Endodermal cell (in vitro differentiated cells): ENCODE measurements around the gene MTMR12. TPM values are rescaled to one million over a fixed set of nuclear protein-coding genes. Genes with fewer than 3 reads are reported as not detected.
"Not testable (repeated sequence)": the region's sequence is repeated elsewhere in the genome, so short reads cannot be mapped to it uniquely, and the experiment has no call there.

Experiments used
- DNase-seq: peaks from one replicate; pipeline ENCODE4 v3.0.0-alpha.2; 2017
- H3K27ac ChIP-seq: 2 replicates; pipeline ENCODE4 v1.5.1; 2013; ENCODE audit warnings: mild to moderate bottlenecking, low read depth, low read length, moderate library complexity
- H3K27me3 ChIP-seq: 2 replicates; pipeline ENCODE4 v1.6.1; 2013; ENCODE audit warnings: mild to moderate bottlenecking, low read length, moderate library complexity; ENCODE audit not compliant: insufficient read depth, control insufficient read depth, poor library complexity, severe bottlenecking
- H3K36me3 ChIP-seq: 2 replicates; pipeline ENCODE4 v1.7.0; 2013; ENCODE audit warnings: mild to moderate bottlenecking, low read length, moderate library complexity; ENCODE audit not compliant: control insufficient read depth, insufficient read depth
- H3K4me1 ChIP-seq: one replicate; pipeline ENCODE4 v1.7.0; 2013; ENCODE audit warnings: low read length; ENCODE audit not compliant: control insufficient read depth, insufficient read depth
- H3K4me3 ChIP-seq: 2 replicates; pipeline ENCODE4 v1.5.1; 2013; ENCODE audit warnings: mild to moderate bottlenecking, low read length, moderate library complexity
- H3K9ac ChIP-seq: 2 replicates; pipeline ENCODE4 v1.6.1; 2013; ENCODE audit warnings: mild to moderate bottlenecking, low read length, moderate library complexity; ENCODE audit not compliant: poor library complexity, severe bottlenecking; ENCODE audit errors: extremely low read depth
- H3K9me3 ChIP-seq: 2 replicates; pipeline ENCODE4 v1.6.1; 2013; ENCODE audit warnings: mild to moderate bottlenecking, low read length, moderate library complexity; ENCODE audit not compliant: control insufficient read depth
- H3K27ac Mint-ChIP-seq: 2 replicates; pipeline ENCODE4 v1.8.0; 2020; ENCODE audit warnings: mixed read lengths
- H3K27me3 Mint-ChIP-seq: 2 replicates; pipeline ENCODE4 v1.8.0; 2021; ENCODE audit warnings: mild to moderate bottlenecking, mixed read lengths; ENCODE audit not compliant: insufficient read depth
- H3K36me3 Mint-ChIP-seq: 2 replicates; pipeline ENCODE4 v1.8.0; 2020; ENCODE audit warnings: low read depth, mixed read lengths
- H3K4me1 Mint-ChIP-seq: 2 replicates; pipeline ENCODE4 v1.8.0; 2020; ENCODE audit warnings: mixed read lengths
- H3K4me3 Mint-ChIP-seq: 2 replicates; pipeline ENCODE4 v1.8.0; 2020; ENCODE audit warnings: mild to moderate bottlenecking, moderate library complexity, mixed read lengths
- H3K9me3 Mint-ChIP-seq: 2 replicates; pipeline ENCODE4 v1.8.0; 2020; ENCODE audit warnings: mild to moderate bottlenecking, mixed read lengths
- WGBS, 2 experiments: methylation state at CpG; one replicate each; pipeline versions ENCODE4 v1.1.5 to v1.1.7; 2013; ENCODE audit warnings: missing lambda C conversion rate in 2 of 2, mixed read lengths in 1 of 2; ENCODE audit not compliant: insufficient coverage in 1 of 2, insufficient read length in 1 of 2; 5-methylcytosine and 5-hydroxymethylcytosine counted together
- total RNA-seq, 2 donors: library from RNA; stranded (reverse); fragmentation: NEBNext Ultra II Directional in 1 of 2; extraction: Animal tissue kit (Norgen Biotek cat#: 25700) in 1 of 2; gene quantifications; 2 replicates in 1 of 2; 3 replicates in 1 of 2; pipeline ENCODE4 v1.2.1, GENCODE V29; 2021
- TF ChIP-seq, protein P1 (sequence below): fragments of 200-600 bp; sonication (generic); conservative IDR thresholded peaks from 2 replicates; pipeline ENCODE4 v1.5.0; 2021; ENCODE audit warnings: antibody characterized with exemption, mild to moderate bottlenecking

The MTMR12 gene
- total RNA-seq, 2 donors from 2014 or later = 32.7 to 33.3 TPM

DNA sequence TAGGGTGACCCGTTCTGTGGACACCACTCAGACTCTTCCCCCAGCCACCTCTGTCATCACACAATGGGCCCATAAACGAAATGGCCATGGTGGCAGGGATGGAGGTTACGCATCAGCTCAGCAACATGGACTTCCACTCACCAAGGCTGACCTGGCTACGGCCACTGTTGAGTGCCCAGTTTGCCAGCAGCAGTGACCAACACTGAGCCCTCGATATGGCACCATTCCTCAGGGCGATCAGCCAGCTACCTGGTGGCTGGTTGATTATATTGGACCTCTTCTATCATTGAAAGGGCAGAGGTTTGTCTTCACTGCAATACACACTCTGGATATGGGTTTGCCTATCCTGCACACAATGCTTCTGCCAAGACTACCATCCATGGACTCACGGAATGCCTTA lies 21.1 kb downstream of the MTMR12 start:
- Mint-ChIP-seq H3K4me3 (no peak overlapping the region), H3K36me3 (peaks cover 69% of the 10 kb centered on the region), H3K27ac (no peak overlapping the region), H3K4me1 (peaks cover 27% of the 10 kb centered on the region), H3K27me3 (no peaks in the 10 kb centered on the region), H3K9me3 (peaks cover 16% of the 10 kb centered on the region)
- WGBS, 2 experiments = 94 to 95% methylated on average over 5 to 7 of the region's 7 CpGs
- H3K4me1 ChIP-seq = peaks cover 3% of the 10 kb centered on the region
- no peaks in the 10 kb centered on the region for H3K27me3 ChIP-seq
- DNase-seq = no peak
- H3K4me3 ChIP-seq = no peak overlapping the region
- TF ChIP-seq, protein P1, sequence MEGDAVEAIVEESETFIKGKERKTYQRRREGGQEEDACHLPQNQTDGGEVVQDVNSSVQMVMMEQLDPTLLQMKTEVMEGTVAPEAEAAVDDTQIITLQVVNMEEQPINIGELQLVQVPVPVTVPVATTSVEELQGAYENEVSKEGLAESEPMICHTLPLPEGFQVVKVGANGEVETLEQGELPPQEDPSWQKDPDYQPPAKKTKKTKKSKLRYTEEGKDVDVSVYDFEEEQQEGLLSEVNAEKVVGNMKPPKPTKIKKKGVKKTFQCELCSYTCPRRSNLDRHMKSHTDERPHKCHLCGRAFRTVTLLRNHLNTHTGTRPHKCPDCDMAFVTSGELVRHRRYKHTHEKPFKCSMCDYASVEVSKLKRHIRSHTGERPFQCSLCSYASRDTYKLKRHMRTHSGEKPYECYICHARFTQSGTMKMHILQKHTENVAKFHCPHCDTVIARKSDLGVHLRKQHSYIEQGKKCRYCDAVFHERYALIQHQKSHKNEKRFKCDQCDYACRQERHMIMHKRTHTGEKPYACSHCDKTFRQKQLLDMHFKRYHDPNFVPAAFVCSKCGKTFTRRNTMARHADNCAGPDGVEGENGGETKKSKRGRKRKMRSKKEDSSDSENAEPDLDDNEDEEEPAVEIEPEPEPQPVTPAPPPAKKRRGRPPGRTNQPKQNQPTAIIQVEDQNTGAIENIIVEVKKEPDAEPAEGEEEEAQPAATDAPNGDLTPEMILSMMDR = no peak
- peaks cover 13% of the 10 kb centered on the region for H3K9me3 ChIP-seq
- no peak overlapping the region for H3K9ac ChIP-seq
- peaks cover 39% of the 10 kb centered on the region for H3K36me3 ChIP-seq
- H3K27ac ChIP-seq = no peak overlapping the region

DNA sequence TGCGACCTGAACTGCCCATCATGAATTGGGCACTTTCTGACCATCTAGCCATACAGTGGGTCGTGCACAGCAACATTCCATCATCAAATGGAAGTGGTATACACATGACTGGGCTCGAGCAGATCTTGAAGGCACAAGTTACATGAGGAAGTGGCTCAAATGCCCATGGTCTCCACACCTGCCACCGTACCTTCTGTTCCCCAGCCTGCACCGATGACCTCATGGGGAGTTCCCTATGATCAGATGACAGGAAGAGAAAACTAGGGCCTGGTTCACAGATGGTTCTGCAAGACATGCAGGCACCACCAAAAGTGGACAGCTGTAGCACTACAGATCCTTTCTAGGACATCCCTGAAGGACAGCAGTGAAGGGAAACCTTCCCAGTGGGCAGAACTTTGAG lies 21.8 kb downstream of the MTMR12 start:
- Mint-ChIP-seq H3K4me1 (peaks cover 25% of the 10 kb centered on the region), H3K27ac (no peak overlapping the region), H3K27me3 (no peaks in the 10 kb centered on the region), H3K36me3 (peaks cover 63% of the 10 kb centered on the region), H3K9me3 (peaks cover 16% of the 10 kb centered on the region), H3K4me3 (no peak overlapping the region)
- no peak overlapping the region for H3K4me3 ChIP-seq
- H3K36me3 ChIP-seq = peaks cover 34% of the 10 kb centered on the region
- H3K9ac ChIP-seq = no peak overlapping the region
- H3K27ac ChIP-seq = no peak overlapping the region
- DNase-seq = no peak
- peaks cover 13% of the 10 kb centered on the region for H3K9me3 ChIP-seq
- peaks cover 4% of the 10 kb centered on the region for H3K4me1 ChIP-seq
- TF ChIP-seq, protein P1 = no peak
- WGBS, 2 experiments = 91 to 96% methylated on average over 5 of the region's 5 CpGs
- no peaks in the 10 kb centered on the region for H3K27me3 ChIP-seq

DNA sequence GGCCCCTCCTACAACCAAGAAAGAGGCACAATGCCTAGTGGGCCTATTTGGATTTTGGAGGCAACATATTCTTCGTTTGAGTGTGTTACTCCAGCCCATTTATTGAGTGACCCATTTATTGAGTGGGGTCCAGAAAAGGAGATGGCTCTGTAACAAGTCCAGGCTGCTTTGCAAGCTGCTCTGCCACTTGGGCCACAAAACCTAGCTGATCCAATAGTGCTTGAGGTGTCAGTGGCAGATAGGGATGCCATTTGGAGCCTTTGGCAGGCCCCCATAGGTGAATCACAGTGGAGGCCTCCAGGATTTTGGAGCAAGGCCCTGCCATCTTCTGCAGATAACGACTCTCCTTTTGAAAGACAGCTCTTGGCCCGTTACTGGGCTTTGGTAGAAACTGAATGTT lies 22.2 kb downstream of the MTMR12 start:
- H3K27me3 Mint-ChIP-seq, H3K27me3 ChIP-seq, H3K4me3 ChIP-seq, H3K4me1 ChIP-seq, H3K4me3 Mint-ChIP-seq, DNase-seq, H3K27ac ChIP-seq, H3K9ac ChIP-seq, H3K27ac Mint-ChIP-seq: not testable (repeated sequence)
- Histone ChIP-seq H3K36me3 (peaks cover 30% of the 10 kb centered on the region), H3K9me3 (peaks cover 13% of the 10 kb centered on the region)
- Mint-ChIP-seq H3K9me3 (peaks cover 16% of the 10 kb centered on the region), H3K36me3 (peaks cover 60% of the 10 kb centered on the region), H3K4me1 (peaks cover 29% of the 10 kb centered on the region)
- 94 to 100% methylated on average over 1 to 3 of the region's 3 CpGs for WGBS, 2 experiments

DNA sequence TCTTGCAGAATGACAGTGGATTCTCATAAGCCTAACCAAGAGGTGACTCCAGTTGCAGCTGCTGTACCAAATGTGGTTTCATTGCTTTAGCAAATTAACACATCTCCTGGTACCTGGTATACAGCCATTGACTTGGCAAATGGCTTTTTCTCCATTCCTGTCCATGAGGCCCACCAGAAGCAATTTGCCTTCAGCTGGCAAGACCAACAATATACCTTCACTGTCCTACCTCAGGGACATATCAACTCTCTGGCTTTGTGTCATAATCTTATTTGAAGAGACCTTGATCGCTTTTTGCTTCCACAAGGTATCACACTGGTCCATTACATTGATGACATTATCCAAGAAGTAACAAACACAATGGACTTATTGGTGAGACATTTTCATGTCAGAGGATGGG lies 22.8 kb downstream of the MTMR12 start:
- peaks cover 30% of the 10 kb centered on the region for H3K4me1 Mint-ChIP-seq
- not testable (repeated sequence) for H3K27me3 Mint-ChIP-seq, DNase-seq, H3K9ac ChIP-seq, H3K4me1 ChIP-seq, H3K27me3 ChIP-seq, H3K27ac Mint-ChIP-seq, H3K4me3 ChIP-seq, H3K27ac ChIP-seq, H3K4me3 Mint-ChIP-seq
- peaks cover 57% of the 10 kb centered on the region for H3K36me3 Mint-ChIP-seq
- H3K36me3 ChIP-seq = peaks cover 25% of the 10 kb centered on the region
- WGBS, 2 experiments = 96% methylated on average over 1 of the region's 1 CpG; no CpG with 5 or more reads in 1 of the 2 experiments
- H3K9me3 ChIP-seq = peaks cover 13% of the 10 kb centered on the region
- peaks cover 16% of the 10 kb centered on the region for H3K9me3 Mint-ChIP-seq

DNA sequence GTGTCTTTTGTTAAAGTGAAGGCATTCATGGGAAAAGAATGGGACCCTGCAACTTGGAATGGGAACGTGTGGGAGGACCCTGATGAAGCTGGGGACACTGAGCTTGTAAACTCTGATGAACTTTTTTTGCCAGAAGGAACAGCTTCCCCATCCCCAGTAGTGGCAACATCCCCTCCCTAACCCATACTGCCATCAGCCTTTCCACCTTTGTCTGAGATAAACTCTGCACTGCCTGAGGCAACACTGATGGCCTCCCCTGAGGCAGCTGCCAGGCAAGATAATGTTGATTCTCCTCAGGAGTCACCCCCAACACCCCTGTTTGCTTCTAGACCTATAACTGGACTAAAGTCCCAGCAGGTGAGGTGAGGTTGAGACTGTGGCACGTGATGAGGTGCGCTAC lies 24.6 kb downstream of the MTMR12 start:
- H3K4me1 Mint-ChIP-seq = peaks cover 45% of the 10 kb centered on the region
- 20 to 69% methylated on average over 1 to 3 of the region's 3 CpGs for WGBS, 2 experiments
- not testable (repeated sequence) for H3K27me3 Mint-ChIP-seq

DNA sequence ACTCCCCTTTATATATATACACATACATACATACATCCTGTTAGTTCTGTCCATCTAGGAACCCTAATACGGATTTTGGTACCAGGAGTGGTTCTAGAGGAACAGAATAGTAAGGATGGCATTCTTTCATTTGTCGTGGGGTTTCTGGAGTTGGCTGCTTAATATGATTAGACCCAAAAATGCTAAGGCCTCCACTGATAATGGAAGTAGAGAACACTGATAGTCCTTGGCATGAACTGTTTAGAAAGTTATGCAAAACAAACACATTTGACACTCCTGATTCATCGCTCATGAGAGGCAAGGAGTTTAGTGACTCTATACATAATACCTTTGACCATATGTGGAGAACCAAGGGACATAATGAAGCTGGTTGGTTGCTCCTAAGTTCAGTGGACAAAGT lies 25.2 kb downstream of the MTMR12 start:
- peaks cover 16% of the 10 kb centered on the region for H3K9me3 Mint-ChIP-seq
- H3K27me3 ChIP-seq, H3K9ac ChIP-seq, H3K27ac ChIP-seq, DNase-seq, H3K4me3 Mint-ChIP-seq, H3K27me3 Mint-ChIP-seq: not testable (repeated sequence)
- H3K36me3 Mint-ChIP-seq = peaks cover 34% of the 10 kb centered on the region
- peak overlapping the region; percentile 31 for H3K27ac Mint-ChIP-seq
- peaks cover 50% of the 10 kb centered on the region for H3K4me1 Mint-ChIP-seq
- H3K36me3 ChIP-seq = peaks cover 13% of the 10 kb centered on the region
- peaks cover 15% of the 10 kb centered on the region for H3K4me1 ChIP-seq
- H3K9me3 ChIP-seq = peaks cover 13% of the 10 kb centered on the region
- H3K4me3 ChIP-seq = peak overlapping the region; percentile 36
- WGBS, 2 experiments = 87 to 100% methylated on average over 1 to 3 of the region's 3 CpGs

More for the DNA sequence above, 24.6 kb downstream of the MTMR12 start:
- Histone ChIP-seq H3K36me3 (peaks cover 11% of the 10 kb centered on the region), H3K9me3 (peaks cover 13% of the 10 kb centered on the region), H3K4me1 (peaks cover 15% of the 10 kb centered on the region)
- not testable (repeated sequence) for H3K27me3 ChIP-seq, H3K4me3 Mint-ChIP-seq, DNase-seq, H3K27ac ChIP-seq, H3K4me3 ChIP-seq, H3K9ac ChIP-seq
- Mint-ChIP-seq H3K27ac (peak overlapping the region; percentile 31), H3K36me3 (peaks cover 39% of the 10 kb centered on the region), H3K9me3 (peaks cover 16% of the 10 kb centered on the region)
